Measurements from ENCODE around the gene STK32A. TPM values are rescaled to one million over a fixed set of nuclear protein-coding genes. Genes with fewer than 3 reads are reported as not detected.

The STK32A gene
- total RNA-seq, 4 donors from 2014 or later, result 0.51 to 2.0 (median 0.97) TPM; not detected in 1

- Histone ChIP-seq H3K27me3 (no peaks in the 10 kb centered on the region), H3K9me3 (no peaks in the 10 kb centered on the region), H3K27ac (no peak overlapping the region), H3K36me3 (no peaks in the 10 kb centered on the region), H3K4me1 (no peaks in the 10 kb centered on the region), H3K4me3 (no peak overlapping the region)
- DNase-seq, result no peak
- no peak for TF ChIP-seq POLR2A (IDR thresholded peaks at IDR 0.05)
- TF ChIP-seq, protein P1, sequence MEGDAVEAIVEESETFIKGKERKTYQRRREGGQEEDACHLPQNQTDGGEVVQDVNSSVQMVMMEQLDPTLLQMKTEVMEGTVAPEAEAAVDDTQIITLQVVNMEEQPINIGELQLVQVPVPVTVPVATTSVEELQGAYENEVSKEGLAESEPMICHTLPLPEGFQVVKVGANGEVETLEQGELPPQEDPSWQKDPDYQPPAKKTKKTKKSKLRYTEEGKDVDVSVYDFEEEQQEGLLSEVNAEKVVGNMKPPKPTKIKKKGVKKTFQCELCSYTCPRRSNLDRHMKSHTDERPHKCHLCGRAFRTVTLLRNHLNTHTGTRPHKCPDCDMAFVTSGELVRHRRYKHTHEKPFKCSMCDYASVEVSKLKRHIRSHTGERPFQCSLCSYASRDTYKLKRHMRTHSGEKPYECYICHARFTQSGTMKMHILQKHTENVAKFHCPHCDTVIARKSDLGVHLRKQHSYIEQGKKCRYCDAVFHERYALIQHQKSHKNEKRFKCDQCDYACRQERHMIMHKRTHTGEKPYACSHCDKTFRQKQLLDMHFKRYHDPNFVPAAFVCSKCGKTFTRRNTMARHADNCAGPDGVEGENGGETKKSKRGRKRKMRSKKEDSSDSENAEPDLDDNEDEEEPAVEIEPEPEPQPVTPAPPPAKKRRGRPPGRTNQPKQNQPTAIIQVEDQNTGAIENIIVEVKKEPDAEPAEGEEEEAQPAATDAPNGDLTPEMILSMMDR (IDR thresholded peaks at IDR 0.05), result no peak
- intact Hi-C loops (cut with DNase I; ENCODE audit: low total_unique reads), result no loop called here
Measured at GRCh38 chr5:147267082-147267832, 32.4 kb downstream of the STK32A start.

GRCh38 chr5:147276497-147276896, 41.7 kb downstream of the STK32A start:
- intact Hi-C loops (cut with DNase I; ENCODE audit: low total_unique reads), result no loop called here
- TF ChIP-seq, protein P1 (IDR thresholded peaks at IDR 0.05), result no peak
- TF ChIP-seq POLR2A (IDR thresholded peaks at IDR 0.05), result no peak

DNA sequence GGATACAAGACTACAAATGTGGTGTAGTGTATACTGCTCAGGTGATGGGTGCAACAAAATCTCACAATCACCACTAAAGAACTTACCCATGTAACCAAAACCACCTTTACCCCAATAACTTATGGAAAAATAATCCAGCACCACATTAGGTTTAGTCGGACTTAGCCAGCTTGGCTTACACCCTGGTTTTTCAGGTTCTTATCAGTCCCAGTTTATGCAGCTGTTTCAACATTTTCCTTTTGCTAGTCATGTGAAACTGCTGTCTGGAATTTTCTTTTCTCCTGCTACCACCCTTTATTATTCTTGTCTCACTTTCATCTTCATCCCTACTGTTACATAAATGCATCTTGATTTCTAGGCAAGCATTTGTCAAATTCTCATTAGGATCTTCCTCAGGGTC, 51.5 kb downstream of the STK32A start:
- H3K36me3 ChIP-seq, result no peaks in the 10 kb centered on the region
- H3K9me3 ChIP-seq, result no peaks in the 10 kb centered on the region
- intact Hi-C loops (cut with DNase I; ENCODE audit: low total_unique reads), result no loop called here
- H3K27ac ChIP-seq, result no peak overlapping the region
- H3K27me3 ChIP-seq, result no peaks in the 10 kb centered on the region
- no peak overlapping the region for H3K4me3 ChIP-seq
- no peaks in the 10 kb centered on the region for H3K4me1 ChIP-seq
- DNase-seq, result no peak
- TF ChIP-seq POLR2A (IDR thresholded peaks at IDR 0.05), result no peak
- TF ChIP-seq, protein P1 (IDR thresholded peaks at IDR 0.05), result no peak

More at GRCh38 chr5:147276497-147276896, 41.7 kb downstream of the STK32A start:
- Histone ChIP-seq H3K4me3 (no peak overlapping the region), H3K36me3 (peaks cover 0 to 2% of the 10 kb centered on the region in 2 donors), H3K4me1 (no peaks in the 10 kb centered on the region), H3K27ac (no peak overlapping the region), H3K27me3 (no peaks in the 10 kb centered on the region), H3K9me3 (no peaks in the 10 kb centered on the region)
- no peak for DNase-seq

GRCh38 chr5:147287110-147287509, 52.3 kb downstream of the STK32A start:
- H3K36me3 ChIP-seq, result no peaks in the 10 kb centered on the region
- intact Hi-C loops (cut with DNase I; ENCODE audit: low total_unique reads), result no loop called here
- no peaks in the 10 kb centered on the region for H3K27me3 ChIP-seq
- no peak for DNase-seq
- no peak overlapping the region for H3K4me3 ChIP-seq
- H3K27ac ChIP-seq, result no peak overlapping the region
- no peaks in the 10 kb centered on the region for H3K9me3 ChIP-seq
- TF ChIP-seq, protein P1 (IDR thresholded peaks at IDR 0.05), result no peak
- TF ChIP-seq POLR2A (IDR thresholded peaks at IDR 0.05), result no peak
- no peaks in the 10 kb centered on the region for H3K4me1 ChIP-seq

- Histone ChIP-seq H3K4me3 (no peak overlapping the region), H3K27me3 (no peaks in the 10 kb centered on the region), H3K27ac (no peak overlapping the region), H3K36me3 (no peaks in the 10 kb centered on the region), H3K9me3 (no peaks in the 10 kb centered on the region), H3K4me1 (no peaks in the 10 kb centered on the region)
- no peak for DNase-seq
- intact Hi-C loops (cut with DNase I; ENCODE audit: low total_unique reads), result no loop called here
- TF ChIP-seq, protein P1 (IDR thresholded peaks at IDR 0.05), result no peak
- no peak for TF ChIP-seq POLR2A (IDR thresholded peaks at IDR 0.05)
Measured at GRCh38 chr5:147290261-147290660, 55.4 kb downstream of the STK32A start.

All from uterus (tissue), 4 donors.